Measurements from ENCODE around the gene MAB21L4.

Gene MAB21L4

DNA sequence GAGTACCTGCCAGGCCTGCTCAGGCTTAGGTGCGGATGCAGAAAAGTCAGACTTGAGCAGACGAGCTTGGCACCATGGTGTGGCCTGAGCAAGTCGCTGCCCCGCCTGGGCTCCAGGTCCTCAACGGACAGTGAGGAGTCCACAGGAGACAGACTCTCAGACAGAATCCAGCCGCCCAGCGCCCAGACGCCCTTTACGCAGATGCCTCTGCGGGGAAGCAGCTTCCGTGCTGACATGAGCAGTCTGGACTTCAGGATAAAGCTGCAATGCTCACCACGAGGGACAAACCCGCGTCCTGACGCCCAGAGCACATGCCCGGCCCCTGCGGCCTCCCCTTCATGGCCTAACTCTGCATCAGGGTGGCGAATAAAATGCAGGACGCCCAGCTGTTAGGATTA lies 3.5 kb upstream of the MAB21L4 start:
- no peak overlapping the region for H3K9ac ChIP-seq
- no peak for TF ChIP-seq CTCF (conservative IDR thresholded peaks at IDR 0.05; ENCODE audit: low read depth, low read length)
- H3K4me3 ChIP-seq (IDR thresholded peaks at IDR 0.05; ENCODE audit: insufficient read depth, low read depth, low read length), result no peak overlapping the region
- H3K4me1 ChIP-seq (ENCODE audit: low read depth, poor library complexity, severe bottlenecking), result no peaks in the 10 kb centered on the region
- no peaks in the 10 kb centered on the region for H4K20me1 ChIP-seq (ENCODE audit: insufficient read depth)
- peaks cover 16% of the 10 kb centered on the region; the same call in 1 of the 2 replicates for H3K27me3 ChIP-seq (ENCODE audit: insufficient read depth, low read depth)
- no peak overlapping the region for H3K4me2 ChIP-seq
- no peak overlapping the region for H3K27ac ChIP-seq
- no peaks in the 10 kb centered on the region for H3K36me3 ChIP-seq (ENCODE audit: insufficient read depth)
- H3K79me2 ChIP-seq (ENCODE audit: insufficient read depth, low read depth), result no peaks in the 10 kb centered on the region
- no peak overlapping the region for H2AFZ ChIP-seq (ENCODE audit: low read depth)

DNA sequence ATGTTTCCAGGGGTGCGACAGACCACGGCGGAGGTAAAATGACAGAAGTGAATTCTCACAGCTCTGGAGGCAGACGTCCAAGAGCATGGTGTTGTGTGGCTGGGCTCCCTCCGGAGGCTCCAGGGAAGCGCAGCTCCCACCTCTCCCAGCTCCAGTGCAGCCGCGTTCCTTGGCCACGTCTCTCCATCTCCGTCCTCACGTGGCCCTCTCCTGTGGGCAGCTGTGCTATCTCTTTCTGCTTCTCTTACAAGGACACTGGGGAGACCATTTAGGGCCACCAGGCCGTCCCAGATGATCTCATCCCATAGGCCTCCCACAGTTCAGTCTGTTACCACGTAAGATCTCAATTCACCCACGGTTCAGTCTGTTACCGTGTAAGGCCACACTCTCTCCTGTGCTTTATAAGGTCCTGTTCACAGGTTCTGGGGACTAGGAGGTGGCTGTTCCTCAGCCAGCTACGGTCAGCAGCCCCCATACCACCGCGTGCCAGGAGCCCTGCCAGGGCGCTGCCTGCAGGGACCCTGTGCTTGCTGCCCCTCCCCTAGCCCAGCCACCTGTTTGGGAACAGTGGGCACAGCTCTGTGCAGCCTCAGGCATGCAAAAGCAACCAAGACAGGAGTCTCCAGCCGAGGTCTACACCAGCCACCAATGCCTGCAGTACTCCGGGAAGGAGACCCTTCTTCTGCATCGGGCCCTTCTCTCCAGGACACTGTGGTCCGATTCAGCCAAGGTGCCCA lies 2.9 kb upstream of the MAB21L4 start:
- Histone ChIP-seq H3K27ac (no peak overlapping the region), H3K4me1 (ENCODE audit: low read depth, poor library complexity, severe bottlenecking) (no peaks in the 10 kb centered on the region), H3K27me3 (ENCODE audit: insufficient read depth, low read depth) (peaks cover 13% of the 10 kb centered on the region; the same call in 1 of the 2 replicates), H3K36me3 (ENCODE audit: insufficient read depth) (no peaks in the 10 kb centered on the region), H3K4me3 (IDR thresholded peaks at IDR 0.05; ENCODE audit: insufficient read depth, low read depth, low read length) (no peak overlapping the region), H3K79me2 (ENCODE audit: insufficient read depth, low read depth) (no peaks in the 10 kb centered on the region), H3K4me2 (no peak overlapping the region), H4K20me1 (ENCODE audit: insufficient read depth) (no peaks in the 10 kb centered on the region), H3K9ac (no peak overlapping the region), H2AFZ (ENCODE audit: low read depth) (no peak overlapping the region)
- TF ChIP-seq CTCF (conservative IDR thresholded peaks at IDR 0.05; ENCODE audit: low read depth, low read length), result no peak

DNA sequence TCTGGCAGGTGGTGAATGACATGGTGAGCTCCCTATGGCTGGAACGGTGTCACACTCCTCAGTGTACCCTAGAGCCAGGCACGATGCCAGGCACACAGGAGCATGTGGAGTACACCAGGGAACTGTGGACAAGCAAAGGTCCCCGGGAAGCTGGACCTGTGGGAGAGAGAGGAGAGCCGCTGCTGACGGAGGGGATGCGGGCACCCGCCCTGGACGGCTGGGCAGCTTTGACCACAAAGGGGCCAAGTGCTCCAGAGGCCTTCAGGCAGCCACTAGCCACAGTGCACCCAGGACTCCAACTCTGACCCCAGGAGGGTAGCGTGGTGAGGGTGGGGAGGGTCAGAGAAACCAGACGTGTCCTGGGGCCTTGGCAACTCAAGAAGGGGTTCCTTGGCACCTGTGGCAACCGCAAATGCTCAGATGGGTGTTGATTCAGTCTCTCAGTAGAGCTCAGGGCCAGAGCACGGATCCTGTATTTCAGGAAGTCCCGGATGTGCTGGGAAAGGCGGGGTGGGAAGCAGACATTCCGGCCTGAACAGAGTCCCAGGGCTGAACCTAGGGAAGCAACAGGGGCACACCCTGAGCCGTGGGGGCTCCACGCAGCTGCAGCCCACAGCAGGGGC lies 2.3 kb upstream of the MAB21L4 start:
- H3K27me3 ChIP-seq (ENCODE audit: insufficient read depth, low read depth), result peaks cover 11% of the 10 kb centered on the region; the same call in 1 of the 2 replicates
- H3K4me3 ChIP-seq (IDR thresholded peaks at IDR 0.05; ENCODE audit: insufficient read depth, low read depth, low read length), result no peak overlapping the region
- no peaks in the 10 kb centered on the region for H4K20me1 ChIP-seq (ENCODE audit: insufficient read depth)
- no peak overlapping the region for H3K27ac ChIP-seq
- no peak overlapping the region for H3K9ac ChIP-seq
- H3K79me2 ChIP-seq (ENCODE audit: insufficient read depth, low read depth), result no peaks in the 10 kb centered on the region
- no peaks in the 10 kb centered on the region for H3K36me3 ChIP-seq (ENCODE audit: insufficient read depth)
- no peak overlapping the region for H3K4me2 ChIP-seq
- no peaks in the 10 kb centered on the region for H3K4me1 ChIP-seq (ENCODE audit: low read depth, poor library complexity, severe bottlenecking)
- TF ChIP-seq CTCF (conservative IDR thresholded peaks at IDR 0.05; ENCODE audit: low read depth, low read length), result no peak
- H2AFZ ChIP-seq (ENCODE audit: low read depth), result no peak overlapping the region

- no peaks in the 10 kb centered on the region for H3K4me1 ChIP-seq (ENCODE audit: low read depth, poor library complexity, severe bottlenecking)
- TF ChIP-seq CTCF (conservative IDR thresholded peaks at IDR 0.05; ENCODE audit: low read depth, low read length), result no peak
- H3K4me2 ChIP-seq, result no peak overlapping the region
- H3K36me3 ChIP-seq (ENCODE audit: insufficient read depth), result no peaks in the 10 kb centered on the region
- H3K4me3 ChIP-seq (IDR thresholded peaks at IDR 0.05; ENCODE audit: insufficient read depth, low read depth, low read length), result no peak overlapping the region
- H3K27me3 ChIP-seq (ENCODE audit: insufficient read depth, low read depth), result peaks cover 8% of the 10 kb centered on the region; the same call in 1 of the 2 replicates
- no peak overlapping the region for H3K27ac ChIP-seq
- H3K79me2 ChIP-seq (ENCODE audit: insufficient read depth, low read depth), result no peaks in the 10 kb centered on the region
- H3K9ac ChIP-seq, result no peak overlapping the region
- no peaks in the 10 kb centered on the region for H4K20me1 ChIP-seq (ENCODE audit: insufficient read depth)
- no peak overlapping the region for H2AFZ ChIP-seq (ENCODE audit: low read depth)
Observed at GRCh38 chr2:240896871-240897692, 1.1 kb upstream of the MAB21L4 start.

All from KMS-11 (cell line).